GM23338 (cell line): Measurements from ENCODE around the gene CCNY.

Source experiments
- CREB1 ChIP-seq: fragments of 250-450 bp; sonication (Bioruptor Pico); IDR thresholded peaks from 2 replicates; pipeline ENCODE4 v1.5.0; 2020; ENCODE audit warnings: low read depth, mild to moderate bottlenecking, moderate library complexity
- CTCF ChIP-seq, 2 experiments: fragments of 200-600 bp in 1 of 2; sonication (generic) in 1 of 2; conservative IDR thresholded peaks; 2 replicates each; pipeline versions ENCODE4 v1.5.1 to v1.6.1; 2016 to 2017; ENCODE audit warnings: antibody characterized with exemption in 2 of 2, low read depth in 2 of 2, mild to moderate bottlenecking in 2 of 2, moderate library complexity in 1 of 2
- ETS1 ChIP-seq: IDR thresholded peaks from 2 replicates; pipeline ENCODE4 v1.6.1; 2016; ENCODE audit warnings: antibody characterized with exemption
- EZH2 ChIP-seq: fragments of 200-600 bp; sonication (generic); IDR thresholded peaks from one replicate; pipeline ENCODE4 v1.8.0; 2017; ENCODE audit warnings: antibody characterized with exemption, mild to moderate bottlenecking, low read depth; ENCODE audit not compliant: unreplicated experiment
- EZH2phosphoT487 ChIP-seq: fragments of 200-600 bp; sonication (generic); IDR thresholded peaks from one replicate; pipeline ENCODE4 v1.8.1; 2018; ENCODE audit warnings: antibody characterized with exemption; ENCODE audit not compliant: unreplicated experiment
- JUNB ChIP-seq: IDR thresholded peaks from one replicate; pipeline ENCODE4 v1.6.1; 2016; ENCODE audit warnings: antibody characterized with exemption; ENCODE audit not compliant: unreplicated experiment
- POLR2AphosphoS5 ChIP-seq: IDR thresholded peaks from 2 replicates; pipeline ENCODE4 v1.6.1; 2016; ENCODE audit warnings: antibody characterized with exemption, low read depth
- STAT1 ChIP-seq: IDR thresholded peaks from one replicate; pipeline ENCODE4 v1.6.1; 2016; ENCODE audit warnings: antibody characterized with exemption; ENCODE audit not compliant: unreplicated experiment
- ZNF114 ChIP-seq: fragments of 250-450 bp; sonication (Bioruptor Pico); IDR thresholded peaks from 2 replicates; pipeline ENCODE4 v1.5.0; 2020; ENCODE audit warnings: mild to moderate bottlenecking, moderate library complexity
- ZNF331 ChIP-seq: fragments of 250-450 bp; sonication (Bioruptor Pico); IDR thresholded peaks from 2 replicates; pipeline ENCODE4 v1.5.0; 2020; ENCODE audit warnings: low read depth, mild to moderate bottlenecking, moderate library complexity
- TF ChIP-seq, protein P1 (sequence below): IDR thresholded peaks from one replicate; pipeline ENCODE4 v1.6.1; 2018; ENCODE audit warnings: antibody characterized with exemption; ENCODE audit not compliant: unreplicated experiment

DNA sequence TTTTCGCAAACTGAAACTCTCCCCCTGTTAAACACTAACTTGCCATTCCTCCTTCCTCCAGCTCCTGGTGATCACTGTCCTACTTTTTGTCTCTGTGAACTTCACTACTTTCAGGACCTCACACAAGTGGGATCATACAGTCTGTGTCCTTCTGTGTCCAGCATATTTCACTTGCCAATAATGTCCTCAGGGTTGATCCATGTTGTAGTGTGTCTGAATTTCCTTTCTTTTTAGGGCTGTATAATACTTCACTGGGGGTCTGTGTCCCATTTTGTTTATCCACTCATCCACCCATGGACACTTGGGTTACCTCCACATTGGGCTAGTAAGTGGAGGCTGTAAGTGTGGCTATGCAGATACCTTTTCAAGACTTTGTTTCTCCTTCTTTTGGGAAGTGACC lies 226.1 kb downstream of the CCNY start:
- no peak for TF ChIP-seq CTCF (conservative IDR thresholded peaks at IDR 0.05; ENCODE audit: low read depth in 2 of 2)
- no peak for TF ChIP-seq EZH2
- TF ChIP-seq EZH2phosphoT487 = no peak
- no peak for TF ChIP-seq CREB1 (CRISPR knock-in tag)
- TF ChIP-seq, protein P1, sequence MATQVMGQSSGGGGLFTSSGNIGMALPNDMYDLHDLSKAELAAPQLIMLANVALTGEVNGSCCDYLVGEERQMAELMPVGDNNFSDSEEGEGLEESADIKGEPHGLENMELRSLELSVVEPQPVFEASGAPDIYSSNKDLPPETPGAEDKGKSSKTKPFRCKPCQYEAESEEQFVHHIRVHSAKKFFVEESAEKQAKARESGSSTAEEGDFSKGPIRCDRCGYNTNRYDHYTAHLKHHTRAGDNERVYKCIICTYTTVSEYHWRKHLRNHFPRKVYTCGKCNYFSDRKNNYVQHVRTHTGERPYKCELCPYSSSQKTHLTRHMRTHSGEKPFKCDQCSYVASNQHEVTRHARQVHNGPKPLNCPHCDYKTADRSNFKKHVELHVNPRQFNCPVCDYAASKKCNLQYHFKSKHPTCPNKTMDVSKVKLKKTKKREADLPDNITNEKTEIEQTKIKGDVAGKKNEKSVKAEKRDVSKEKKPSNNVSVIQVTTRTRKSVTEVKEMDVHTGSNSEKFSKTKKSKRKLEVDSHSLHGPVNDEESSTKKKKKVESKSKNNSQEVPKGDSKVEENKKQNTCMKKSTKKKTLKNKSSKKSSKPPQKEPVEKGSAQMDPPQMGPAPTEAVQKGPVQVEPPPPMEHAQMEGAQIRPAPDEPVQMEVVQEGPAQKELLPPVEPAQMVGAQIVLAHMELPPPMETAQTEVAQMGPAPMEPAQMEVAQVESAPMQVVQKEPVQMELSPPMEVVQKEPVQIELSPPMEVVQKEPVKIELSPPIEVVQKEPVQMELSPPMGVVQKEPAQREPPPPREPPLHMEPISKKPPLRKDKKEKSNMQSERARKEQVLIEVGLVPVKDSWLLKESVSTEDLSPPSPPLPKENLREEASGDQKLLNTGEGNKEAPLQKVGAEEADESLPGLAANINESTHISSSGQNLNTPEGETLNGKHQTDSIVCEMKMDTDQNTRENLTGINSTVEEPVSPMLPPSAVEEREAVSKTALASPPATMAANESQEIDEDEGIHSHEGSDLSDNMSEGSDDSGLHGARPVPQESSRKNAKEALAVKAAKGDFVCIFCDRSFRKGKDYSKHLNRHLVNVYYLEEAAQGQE = no peak
- TF ChIP-seq ZNF114 = no peak
- no peak for TF ChIP-seq POLR2AphosphoS5
- no peak for TF ChIP-seq JUNB
- TF ChIP-seq ETS1 = no peak
- no peak for TF ChIP-seq STAT1
- TF ChIP-seq ZNF331 (CRISPR knock-in tag) = no peak
